NCI-H128 (cell line): Measurements from ENCODE around the gene FAM107B.

Source experiments
- DNase-seq: peaks from one replicate; lab custom pipeline; 2025; ENCODE audit not compliant: unreplicated experiment; lab: John Stamatoyannopoulos, UW

Gene FAM107B

DNA sequence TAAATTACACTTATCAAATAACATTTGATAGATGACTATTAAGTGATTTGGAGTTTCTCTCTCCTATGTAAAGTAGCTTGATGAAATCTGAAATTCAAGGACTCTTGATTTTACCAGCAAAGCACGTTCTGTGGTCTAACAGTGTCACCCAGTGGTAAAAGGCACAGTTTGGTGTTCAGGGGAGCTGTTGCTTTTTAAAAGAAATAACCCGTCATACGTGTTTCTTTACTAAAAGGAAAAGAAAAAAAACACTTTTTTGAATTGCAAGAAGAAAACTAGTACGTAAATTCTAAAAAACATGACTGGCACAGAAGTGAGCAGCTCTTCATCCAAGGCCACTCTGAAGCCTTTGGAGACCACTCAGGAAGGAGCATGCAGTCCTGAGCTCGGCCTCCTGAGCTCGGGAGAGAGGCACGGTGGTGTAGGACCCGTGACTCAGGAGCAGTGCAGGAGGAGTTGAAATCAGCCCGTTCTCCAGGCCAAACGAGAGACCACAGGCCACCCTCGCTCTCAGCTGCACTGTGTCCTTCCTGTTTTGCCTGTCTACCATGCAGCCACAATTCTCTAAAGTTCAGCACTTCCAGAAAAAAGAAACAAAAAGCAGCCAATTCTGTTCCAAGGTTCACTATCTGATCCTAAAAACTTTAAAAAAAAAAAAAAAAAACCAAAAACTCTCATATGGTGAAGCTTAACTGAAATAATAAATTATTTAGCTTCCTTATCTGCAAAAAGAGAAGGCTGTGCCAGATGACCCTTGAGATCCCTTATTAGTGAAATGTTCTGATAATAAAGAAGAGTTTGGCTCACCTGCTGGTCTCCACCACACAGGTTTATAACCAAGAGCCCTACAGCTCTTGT is 231.4 kb downstream of the FAM107B start:
- no peak for DNase-seq

DNA sequence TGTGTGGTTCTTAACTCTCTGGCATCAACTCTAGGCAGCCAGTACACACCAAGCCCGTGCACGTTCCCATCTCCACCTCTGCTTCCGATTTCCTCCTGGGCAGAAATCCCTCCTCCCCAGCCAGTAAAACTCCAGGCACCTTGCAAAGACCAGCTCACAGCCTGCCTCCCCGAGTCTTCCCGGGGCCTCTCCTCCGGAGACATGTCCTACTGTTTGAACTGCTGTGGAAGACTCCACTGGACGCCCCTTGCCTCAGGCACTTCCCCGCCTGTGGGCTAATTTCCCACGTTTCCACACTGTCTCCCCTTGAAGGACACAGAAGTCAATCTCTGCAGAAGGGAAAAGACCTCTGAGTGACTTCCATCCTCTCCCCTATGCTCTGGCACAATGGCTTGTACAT is 233.3 kb downstream of the FAM107B start:
- no peak for DNase-seq

DNA sequence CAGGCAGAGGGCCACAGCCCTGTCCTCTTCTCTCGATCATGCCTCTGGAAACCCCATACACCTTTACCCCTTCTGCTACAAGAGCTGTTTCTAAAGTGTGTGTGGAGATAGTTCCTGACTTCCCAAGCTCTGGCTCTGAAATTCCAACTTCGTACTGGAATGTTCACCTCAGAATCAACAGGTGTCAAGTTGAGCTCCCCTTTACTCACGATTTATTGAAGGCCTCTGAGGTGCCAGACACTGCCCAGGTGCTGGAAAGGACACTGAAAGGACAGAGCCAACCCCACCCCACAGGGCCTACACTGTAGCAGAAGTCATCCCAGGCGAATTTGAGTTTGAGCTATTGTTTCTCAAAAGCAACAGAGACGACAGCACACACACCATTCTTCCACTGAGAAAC is 234.1 kb downstream of the FAM107B start:
- no peak for DNase-seq

DNA sequence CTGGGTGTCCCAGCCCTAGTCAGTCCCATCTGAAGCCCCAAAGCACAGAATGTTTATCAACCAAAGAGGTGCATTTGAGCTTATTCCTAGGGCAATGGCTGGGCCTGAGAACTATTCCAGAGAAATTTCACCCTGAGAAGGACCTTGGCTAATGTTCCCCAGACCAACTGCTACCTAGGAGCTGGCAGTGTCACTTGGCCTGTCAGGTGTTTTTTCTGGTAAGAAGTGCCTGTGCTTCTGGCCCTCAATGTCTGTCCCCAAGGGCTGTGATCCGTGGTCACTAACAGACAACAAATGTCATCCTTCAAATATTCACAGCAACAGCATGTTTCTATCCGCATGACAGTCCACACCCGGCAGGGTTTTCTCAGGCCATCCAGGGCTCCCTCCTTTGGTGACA is 234.6 kb downstream of the FAM107B start:
- no peak for DNase-seq

DNA sequence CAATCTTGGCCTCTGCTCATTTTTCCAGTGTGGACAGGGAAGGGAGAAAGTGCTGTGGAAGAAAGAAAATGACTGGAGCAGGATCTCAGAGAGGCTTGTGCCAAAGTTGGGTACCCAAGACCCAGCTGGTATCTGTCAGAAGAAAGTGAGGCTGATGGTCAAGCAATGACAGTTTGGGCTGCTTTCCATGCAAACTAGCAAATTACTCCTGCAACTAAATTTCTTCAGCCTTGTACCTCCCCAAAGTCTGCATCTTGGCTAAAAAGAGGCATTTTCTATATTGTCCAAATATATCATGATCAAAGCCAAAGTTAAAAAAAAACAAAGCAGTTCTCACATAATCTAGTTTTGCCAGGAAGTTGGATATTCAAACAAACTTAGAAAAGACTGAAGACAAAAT is 235.5 kb downstream of the FAM107B start:
- no peak for DNase-seq

- DNase-seq: no peak
These were observed 238.2 kb downstream of the FAM107B start for GRCh38 chr10:14536241-14537213.

DNA sequence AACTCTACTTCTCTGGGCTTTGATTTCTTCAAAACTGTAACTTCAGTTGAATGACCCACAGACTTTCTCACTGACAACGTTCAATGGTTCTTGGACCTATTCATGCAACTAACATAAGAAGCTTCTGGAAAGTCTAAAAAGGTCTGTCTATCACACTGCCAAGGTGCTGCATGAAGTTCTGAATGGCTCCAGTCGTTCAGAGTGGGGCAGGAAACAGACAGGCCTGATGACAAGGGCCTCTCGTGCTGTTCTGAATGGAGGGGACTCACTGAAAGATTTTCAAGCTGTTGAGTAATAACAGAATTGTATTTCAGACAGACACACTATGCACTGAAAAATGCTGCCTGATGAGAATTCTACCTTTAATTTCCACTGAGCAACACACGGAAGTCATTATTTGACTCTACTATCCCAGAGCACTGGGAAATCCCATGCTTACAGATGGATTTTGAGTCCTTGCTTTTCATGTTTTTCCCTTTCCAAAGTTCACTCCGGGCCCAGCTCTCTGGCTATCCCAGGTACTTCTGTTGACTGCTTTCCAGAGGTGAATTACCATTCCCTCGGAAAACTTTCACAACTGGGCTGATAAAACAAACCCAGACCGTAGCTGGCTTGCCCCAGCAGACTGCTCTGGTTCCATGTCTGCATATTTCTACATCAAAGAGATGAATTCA is 239.1 kb downstream of the FAM107B start:
- DNase-seq: no peak

GRCh38 chr10:14534152-14534551 is 240.5 kb downstream of the FAM107B start:
- no peak for DNase-seq

- DNase-seq: no peak
These were observed 241.4 kb downstream of the FAM107B start for GRCh38 chr10:14533295-14533694.

- DNase-seq: no peak
These were observed 242.0 kb downstream of the FAM107B start for GRCh38 chr10:14532473-14533251.

DNA sequence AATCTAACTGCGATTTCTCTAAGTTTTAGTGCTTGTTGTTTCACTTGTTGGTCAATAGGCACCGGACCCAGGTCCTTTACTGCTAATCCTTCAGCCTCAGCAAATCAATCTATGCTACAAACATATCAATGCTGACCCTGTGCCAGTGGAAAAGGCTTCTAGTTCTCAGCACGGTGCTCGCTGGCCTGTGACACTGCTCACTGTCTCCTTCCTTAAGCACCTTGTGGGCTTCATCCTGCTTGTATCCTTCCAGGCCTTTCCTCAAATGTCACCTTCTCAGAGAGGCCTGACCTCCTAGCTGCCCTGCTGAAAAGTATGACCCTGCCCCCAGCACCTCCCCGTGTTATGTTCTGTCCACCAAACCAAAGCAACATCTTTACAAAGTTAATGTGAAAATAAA is 242.7 kb downstream of the FAM107B start:
- no peak for DNase-seq

DNA sequence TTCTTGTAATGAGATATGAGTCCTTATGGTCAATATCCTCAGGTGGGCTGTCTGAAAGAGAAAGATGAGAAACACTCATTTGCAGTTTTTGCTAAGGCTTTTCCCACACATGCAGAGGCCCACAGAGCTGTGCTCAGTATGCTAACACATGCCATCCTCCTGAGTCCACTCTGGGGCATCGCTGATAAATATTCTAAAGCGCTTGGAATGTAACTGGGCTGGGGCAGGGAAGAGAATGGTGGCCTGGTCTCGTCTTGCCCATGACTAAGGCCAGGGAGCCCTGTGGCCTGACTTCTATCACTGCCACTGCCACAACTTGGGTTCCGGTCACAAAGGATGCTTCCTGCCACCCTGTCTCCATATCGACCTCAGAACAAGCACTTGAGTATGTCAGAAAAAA is 244.2 kb downstream of the FAM107B start:
- no peak for DNase-seq

DNA sequence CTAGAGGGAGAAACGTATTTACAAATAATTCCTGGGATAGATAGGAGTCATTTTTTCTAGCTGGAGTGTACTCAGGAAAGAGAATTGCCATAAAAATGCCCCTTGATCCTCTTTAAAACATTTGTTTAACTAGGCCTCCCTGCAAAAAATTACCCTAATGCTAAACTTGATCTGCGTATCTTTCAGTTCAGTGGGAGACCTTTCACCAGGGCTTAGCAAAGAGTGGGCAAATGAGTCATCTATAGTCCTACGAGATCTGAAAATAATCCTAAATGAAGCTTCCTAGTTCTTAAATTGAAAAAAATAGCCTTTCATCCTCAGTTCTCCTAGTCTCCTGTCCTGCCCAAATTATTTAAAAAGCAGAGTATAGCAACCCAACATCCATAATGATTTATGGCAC is 245.3 kb downstream of the FAM107B start:
- DNase-seq: no peak

DNA sequence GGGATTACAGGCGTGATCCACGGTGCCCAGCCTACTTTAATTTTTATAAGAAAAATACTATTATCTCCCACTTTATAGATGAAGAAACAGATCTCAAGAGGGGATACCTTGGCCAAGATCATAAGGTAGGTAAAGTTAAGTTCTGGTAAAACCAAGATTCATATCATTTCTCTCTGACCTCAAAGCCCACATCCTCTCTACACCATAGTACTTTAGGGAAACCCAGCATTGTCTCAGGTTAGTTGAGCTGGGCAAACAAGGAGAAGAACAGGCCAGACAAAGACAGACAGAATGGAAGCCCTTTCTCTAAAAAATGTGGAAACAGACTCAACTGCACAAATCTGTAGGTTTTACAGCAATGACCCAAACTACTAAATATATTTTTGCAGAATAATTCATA is 246.2 kb downstream of the FAM107B start:
- no peak for DNase-seq

DNA sequence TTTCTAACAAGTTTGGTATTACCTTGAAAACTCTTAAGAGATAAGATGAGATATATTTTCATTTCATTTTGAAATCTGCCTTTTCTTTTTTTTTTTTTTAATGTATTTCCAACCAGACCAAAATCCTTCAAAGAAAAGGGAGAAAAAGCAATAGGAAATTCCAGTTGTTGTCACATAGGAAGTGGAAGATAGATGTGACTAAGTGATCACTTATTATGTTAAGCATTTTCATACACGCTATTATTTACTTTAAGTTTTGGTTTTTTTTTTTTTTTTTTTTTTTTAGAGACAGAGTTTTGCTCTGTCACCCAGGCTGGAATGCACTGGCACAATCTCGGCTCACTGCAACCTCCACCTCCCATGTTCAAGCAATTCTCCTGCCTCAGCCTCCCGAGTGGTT is 246.8 kb downstream of the FAM107B start:
- DNase-seq: no peak

DNA sequence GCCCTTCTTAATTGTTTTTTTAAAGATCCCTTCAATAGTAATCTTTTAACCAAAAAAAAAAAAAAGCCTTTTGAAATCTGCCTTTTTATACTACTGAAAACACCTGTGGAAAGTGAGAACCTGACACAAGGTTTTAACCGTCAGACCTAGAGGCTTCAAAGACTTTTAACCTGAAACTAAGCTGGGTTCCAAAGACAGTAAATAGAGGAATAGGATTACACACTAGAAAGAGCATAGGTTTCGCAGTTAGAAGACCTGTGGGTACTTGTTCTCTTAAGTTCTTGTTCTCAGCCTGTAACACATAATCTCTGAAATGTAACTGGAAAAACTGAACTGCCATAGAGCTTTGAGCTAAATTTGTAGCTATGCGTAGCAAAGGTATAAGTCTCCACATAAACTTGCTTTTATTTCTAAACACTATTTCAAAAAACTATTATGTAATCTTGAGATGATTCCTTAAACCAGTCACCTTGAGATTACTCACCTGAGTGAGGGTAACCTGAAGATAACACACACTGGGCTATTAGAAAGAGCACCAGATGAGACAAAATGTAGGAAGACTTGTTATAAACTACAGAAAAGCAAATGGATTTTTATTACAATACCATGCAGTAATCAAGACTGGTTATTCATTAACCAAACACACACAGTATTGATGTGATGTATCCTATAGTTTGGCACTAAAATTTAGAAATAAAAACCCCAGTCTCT is 247.4 kb downstream of the FAM107B start:
- DNase-seq: no peak

DNA sequence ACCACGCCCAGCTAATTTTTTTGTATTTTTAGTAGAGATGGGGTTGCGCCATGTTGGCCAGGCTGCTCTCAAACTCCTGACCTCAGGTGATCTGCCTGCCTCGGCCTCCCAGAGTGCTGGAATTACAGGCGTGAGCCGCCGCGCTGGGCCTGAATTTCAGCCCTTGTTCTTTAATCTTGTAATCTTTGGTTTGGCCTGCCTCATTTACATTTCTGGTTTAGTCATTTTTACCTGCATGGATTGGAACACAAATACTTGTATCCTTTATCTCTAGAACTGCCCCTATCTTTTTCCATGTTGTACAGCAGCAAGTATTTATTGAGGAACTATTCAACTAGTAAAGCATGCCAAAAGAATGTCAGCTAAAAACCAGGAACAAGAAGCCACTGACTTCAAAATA is 248.4 kb downstream of the FAM107B start:
- DNase-seq: no peak

DNA sequence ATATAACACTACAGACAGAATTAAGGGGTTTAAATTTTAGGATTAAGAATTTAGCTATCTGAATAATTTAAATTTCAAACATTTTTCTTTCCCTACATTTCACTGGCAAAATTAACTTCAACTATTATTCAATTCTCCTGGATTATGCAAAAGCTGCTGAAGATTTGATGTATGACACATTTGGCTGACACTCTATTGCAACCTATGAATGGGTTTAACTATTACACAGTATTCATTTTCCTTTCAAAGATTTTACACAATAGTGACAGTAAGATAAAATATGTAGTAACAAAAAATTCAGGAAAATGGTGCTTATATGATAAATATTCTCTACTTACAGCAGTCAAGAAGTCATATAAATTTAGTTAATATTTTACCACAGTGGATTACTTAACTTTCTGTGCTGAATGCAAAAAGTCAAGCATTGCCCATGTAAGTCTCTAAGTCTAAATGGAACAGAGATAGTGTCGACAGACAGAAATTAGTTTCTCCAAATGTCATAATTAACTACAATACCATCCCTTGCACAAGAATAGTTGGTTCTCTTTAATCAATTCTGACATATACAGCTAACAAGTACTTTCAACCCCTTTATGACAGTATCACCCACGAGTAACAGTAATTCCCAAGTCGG is 249.9 kb downstream of the FAM107B start:
- no peak for DNase-seq

- DNase-seq: no peak
These were observed 251.4 kb downstream of the FAM107B start for GRCh38 chr10:14523286-14523685.

GRCh38 chr10:14519785-14520184 is 254.9 kb downstream of the FAM107B start:
- no peak for DNase-seq
